SK-N-SH (cell line): Measurements from ENCODE around the gene KCNG1.

Experiments used
- CHD2 ChIP-seq: fragments of 150-350 bp; IDR thresholded peaks from 2 replicates; pipeline ENCODE4 v1.6.1; 2018; ENCODE audit warnings: low read length; ENCODE audit not compliant: partially characterized antibody
- EP300 ChIP-seq, 2 experiments: IDR thresholded peaks; 2 replicates each; pipeline versions ENCODE4 v1.4.0 to v1.6.1; 2012; ENCODE audit warnings: borderline replicate concordance in 1 of 2, low read depth in 1 of 2, low read length in 1 of 2
- MAX ChIP-seq: IDR thresholded peaks from 2 replicates; pipeline ENCODE4 v1.4.0; 2012; ENCODE audit warnings: low read depth
- MEF2A ChIP-seq: IDR thresholded peaks from 2 replicates; pipeline ENCODE4 v1.4.0; 2012; ENCODE audit warnings: low read depth, borderline replicate concordance
- POLR2AphosphoS5 ChIP-seq: IDR thresholded peaks from 2 replicates; pipeline ENCODE4 v1.6.1; 2012; ENCODE audit warnings: low read depth, low read length
- SIN3A ChIP-seq: IDR thresholded peaks from 2 replicates; pipeline ENCODE4 v1.6.1; 2012; ENCODE audit warnings: low read depth, mild to moderate bottlenecking, low read length, moderate library complexity, borderline replicate concordance
- TAF1 ChIP-seq: IDR thresholded peaks from 2 replicates; pipeline ENCODE4 v1.6.1; 2012; ENCODE audit warnings: low read depth, mild to moderate bottlenecking, low read length, moderate library complexity, borderline replicate concordance
- TF ChIP-seq, protein P1 (sequence below): fragments of 200-600 bp; sonication (generic); IDR thresholded peaks from 2 replicates; pipeline ENCODE4 v1.6.1; 2017; ENCODE audit warnings: antibody characterized with exemption, mild to moderate bottlenecking, moderate library complexity

DNA sequence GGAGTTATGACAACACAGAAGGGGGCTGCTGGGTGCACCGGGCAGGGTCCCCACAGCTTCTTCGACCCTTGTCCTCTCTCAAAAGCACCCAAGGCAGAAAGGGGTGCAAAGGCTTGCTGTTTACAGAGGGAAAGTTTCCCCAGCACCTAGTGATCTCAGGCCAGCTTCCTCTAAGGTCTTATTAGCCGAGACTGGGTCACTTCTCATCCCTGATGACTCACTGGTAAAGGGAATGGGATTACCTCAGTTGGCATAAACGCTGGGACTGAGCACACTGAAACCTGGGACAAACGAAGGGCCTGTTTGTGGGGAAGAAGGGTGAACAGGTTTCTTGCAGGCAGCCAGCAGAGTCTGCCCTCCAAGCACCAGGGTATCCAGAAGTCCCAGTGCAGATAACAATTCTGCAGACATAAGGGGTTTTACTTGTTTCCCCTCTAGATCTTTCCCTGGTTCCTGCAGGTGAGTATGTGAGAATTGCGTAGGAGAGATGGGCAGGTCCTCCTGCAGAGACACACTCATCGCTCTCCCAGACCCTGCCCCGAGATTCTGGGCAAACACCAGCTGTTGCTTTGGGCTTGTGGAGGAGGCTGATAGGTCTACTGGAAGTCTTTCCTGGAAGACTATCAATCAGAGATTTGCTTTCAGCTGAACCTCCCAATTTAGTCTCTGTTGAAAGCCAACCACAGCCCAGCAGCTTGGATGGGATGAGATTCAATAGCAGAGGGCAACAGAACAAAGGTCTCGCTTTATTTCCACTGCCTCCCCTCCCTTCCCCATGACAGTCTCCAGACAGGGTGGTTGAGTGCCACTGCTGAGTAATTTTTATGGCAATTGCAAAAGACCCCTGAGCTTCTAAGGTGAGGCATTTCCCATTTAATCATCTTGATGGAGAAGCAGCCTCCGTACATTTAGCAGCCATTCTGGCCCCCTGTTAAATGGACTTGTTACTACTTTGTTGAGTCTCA lies 25.7 kb downstream of the KCNG1 start:
- TF ChIP-seq, protein P1, sequence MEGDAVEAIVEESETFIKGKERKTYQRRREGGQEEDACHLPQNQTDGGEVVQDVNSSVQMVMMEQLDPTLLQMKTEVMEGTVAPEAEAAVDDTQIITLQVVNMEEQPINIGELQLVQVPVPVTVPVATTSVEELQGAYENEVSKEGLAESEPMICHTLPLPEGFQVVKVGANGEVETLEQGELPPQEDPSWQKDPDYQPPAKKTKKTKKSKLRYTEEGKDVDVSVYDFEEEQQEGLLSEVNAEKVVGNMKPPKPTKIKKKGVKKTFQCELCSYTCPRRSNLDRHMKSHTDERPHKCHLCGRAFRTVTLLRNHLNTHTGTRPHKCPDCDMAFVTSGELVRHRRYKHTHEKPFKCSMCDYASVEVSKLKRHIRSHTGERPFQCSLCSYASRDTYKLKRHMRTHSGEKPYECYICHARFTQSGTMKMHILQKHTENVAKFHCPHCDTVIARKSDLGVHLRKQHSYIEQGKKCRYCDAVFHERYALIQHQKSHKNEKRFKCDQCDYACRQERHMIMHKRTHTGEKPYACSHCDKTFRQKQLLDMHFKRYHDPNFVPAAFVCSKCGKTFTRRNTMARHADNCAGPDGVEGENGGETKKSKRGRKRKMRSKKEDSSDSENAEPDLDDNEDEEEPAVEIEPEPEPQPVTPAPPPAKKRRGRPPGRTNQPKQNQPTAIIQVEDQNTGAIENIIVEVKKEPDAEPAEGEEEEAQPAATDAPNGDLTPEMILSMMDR, result no peak
- TF ChIP-seq POLR2AphosphoS5 (no peak), EP300 (IDR thresholded peaks at IDR 0.05; ENCODE audit: borderline replicate concordance in 1 of 2, low read depth in 1 of 2, low read length in 1 of 2) (no peak), CHD2 (no peak), MAX (no peak), MEF2A (no peak), SIN3A (no peak), TAF1 (no peak)
